Sigmoid colon (tissue), 7 donors: ENCODE measurements around the gene DCUN1D1. TPM values are rescaled to one million over a fixed set of nuclear protein-coding genes. Genes with fewer than 3 reads are reported as not detected.

Experiments
- DNase-seq: peaks from one replicate; pipeline ENCODE4 v3.0.0-alpha.2; 2019
- H3K27ac ChIP-seq, 4 donors: fragments of 200-600 bp; sonication (generic); one replicate each; pipeline ENCODE4 v1.5.1; 2016 to 2019; ENCODE audit warnings: mild to moderate bottlenecking in 1 of 4
- H3K27me3 ChIP-seq, 3 donors: fragments of 200-600 bp; sonication (generic); one replicate each; pipeline ENCODE4 v1.5.1; 2019; ENCODE audit warnings: mild to moderate bottlenecking in 1 of 3
- H3K36me3 ChIP-seq, 4 donors: fragments of 200-600 bp; sonication (generic); one replicate each; pipeline ENCODE4 v1.5.1; 2016 to 2019
- H3K4me1 ChIP-seq, 4 donors: fragments of 200-600 bp; sonication (generic); one replicate each; pipeline ENCODE4 v1.5.1; 2017 to 2019
- H3K4me3 ChIP-seq, 4 donors: fragments of 200-600 bp; sonication (generic); one replicate each; pipeline ENCODE4 v1.5.1; 2017 to 2019; ENCODE audit warnings: mild to moderate bottlenecking in 2 of 4, moderate library complexity in 1 of 4
- H3K9me3 ChIP-seq, 4 donors: fragments of 200-600 bp in 3 of 4; sonication (generic) in 3 of 4; one replicate each; pipeline versions ENCODE4 v1.5.1 to v1.6.1; 2013 to 2019
- CTCF ChIP-seq, 4 experiments: fragments of 450-650 bp in 3 of 4; fragments of 200-600 bp in 1 of 4; IDR thresholded peaks; one replicate each; pipeline ENCODE4 v1.5.1; 2016 to 2019; ENCODE audit warnings: antibody characterized with exemption in 4 of 4, mild to moderate bottlenecking in 3 of 4, moderate library complexity in 2 of 4
- EP300 ChIP-seq, 4 donors: sonication (generic); formaldehyde crosslinking; IDR thresholded peaks; one replicate each; pipeline ENCODE4 v1.6.1; 2017; ENCODE audit warnings: antibody characterized with exemption in 4 of 4
- POLR2A ChIP-seq, 2 donors: fragments of 450-650 bp; IDR thresholded peaks; one replicate each; pipeline ENCODE4 v1.6.1; 2016; ENCODE audit warnings: antibody characterized with exemption in 2 of 2, mild to moderate bottlenecking in 2 of 2, moderate library complexity in 2 of 2
- POLR2AphosphoS5 ChIP-seq, 4 donors: sonication (generic); formaldehyde crosslinking; IDR thresholded peaks; one replicate each; pipeline ENCODE4 v1.6.1; 2017; ENCODE audit warnings: antibody characterized with exemption in 4 of 4
- WGBS, 2 donors: extraction: QIAGEN DNeasy Blood & Tissue Kit; methylation state at CpG; one replicate each; pipeline ENCODE4 v1.1.7; 2013; 5-methylcytosine and 5-hydroxymethylcytosine counted together
- intact Hi-C: fragments of 100-400 bp; cut with DNase I; formaldehyde crosslinking; loops from one replicate; pipeline ENCODE4 v1.15.1; 2023
- polyA plus RNA-seq, 3 donors: library from polyadenylated mRNA; stranded (reverse); fragments of 200-250 nt; gene quantifications; one replicate each; pipeline ENCODE4 v1.2.3, GENCODE V29; 2013
- total RNA-seq, 4 donors: library from RNA; depleted of rRNA; stranded (reverse); fragments of >200 nt; gene quantifications; one replicate each; pipeline ENCODE4 v1.1.0, GENCODE V29; 2016
- donor health status: healthy with polysubstance abuse.
- donor health status: Bipolar disorder and iron deficiency.
- donor health status: healthy.

DCUN1D1 gene
- total and polyA plus RNA-seq, 7 donors: 9.4 to 47.1 (median 41.0) TPM

DNA sequence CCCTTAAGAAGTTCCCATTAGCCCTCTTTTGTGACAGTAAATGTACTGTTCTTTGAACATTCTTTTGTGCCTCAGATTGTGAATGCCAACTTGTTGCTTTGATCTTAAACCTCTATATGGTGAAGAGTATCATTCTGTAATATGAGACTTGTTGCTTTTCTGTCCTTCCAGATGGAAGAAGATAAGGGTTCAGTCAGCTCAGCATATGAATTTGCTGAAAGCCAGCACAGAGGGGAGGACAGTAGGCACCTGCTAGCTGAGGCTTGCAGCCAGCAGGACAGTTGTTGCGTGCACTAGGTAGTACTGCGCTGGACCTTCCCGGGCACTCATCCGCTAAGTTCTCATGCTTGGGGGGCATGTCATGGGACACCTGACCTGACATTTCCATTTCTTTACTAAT lies 74.7 kb downstream of the DCUN1D1 start:
- no peaks in the 10 kb centered on the region for H3K9me3 ChIP-seq
- no peak overlapping the region for H3K4me3 ChIP-seq
- no peaks in the 10 kb centered on the region for H3K27me3 ChIP-seq
- TF ChIP-seq POLR2A (IDR thresholded peaks at IDR 0.05): no peak
- TF ChIP-seq POLR2AphosphoS5 (IDR thresholded peaks at IDR 0.05): no peak
- TF ChIP-seq EP300 (IDR thresholded peaks at IDR 0.05): no peak
- TF ChIP-seq CTCF (IDR thresholded peaks at IDR 0.05): no peak
- H3K36me3 ChIP-seq: peaks cover 0 to 47% (median 0%) of the 10 kb centered on the region in 4 donors
- H3K27ac ChIP-seq: no peak overlapping the region
- intact Hi-C loops: no loop called here
- WGBS, 2 donors: 96 to 98% methylated on average over 4 of the region's 4 CpGs
- H3K4me1 ChIP-seq: no peaks in the 10 kb centered on the region
- DNase-seq: no peak

DNA sequence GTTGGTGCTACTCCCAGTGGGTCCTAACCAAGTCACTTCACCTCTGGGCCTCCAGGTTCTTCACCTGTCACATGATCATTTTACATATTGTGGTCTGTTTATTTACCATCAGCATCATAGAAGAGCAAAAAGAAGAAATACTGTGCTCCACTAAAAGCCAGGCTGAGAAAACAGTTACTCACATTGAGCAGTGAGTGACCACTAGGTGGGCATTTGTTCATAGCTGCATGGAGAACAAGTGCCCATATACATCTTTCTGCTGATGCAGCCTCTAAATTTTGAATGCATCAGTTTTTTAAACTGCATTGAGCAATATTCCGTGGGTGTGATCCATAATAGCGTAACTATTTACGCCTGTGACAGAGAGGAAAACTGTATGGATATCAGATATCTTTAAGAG lies 76.2 kb downstream of the DCUN1D1 start:
- Histone ChIP-seq H3K4me3 (no peak overlapping the region), H3K4me1 (no peaks in the 10 kb centered on the region), H3K36me3 (peaks cover 0 to 55% (median under 1%) of the 10 kb centered on the region in 4 donors), H3K9me3 (no peaks in the 10 kb centered on the region), H3K27me3 (no peaks in the 10 kb centered on the region), H3K27ac (no peak overlapping the region)
- 93 to 94% methylated on average over 3 of the region's 3 CpGs for WGBS, 2 donors
- intact Hi-C loops: no loop called here
- no peak for TF ChIP-seq POLR2AphosphoS5 (IDR thresholded peaks at IDR 0.05)
- no peak for TF ChIP-seq EP300 (IDR thresholded peaks at IDR 0.05)
- no peak for TF ChIP-seq CTCF (IDR thresholded peaks at IDR 0.05)
- TF ChIP-seq POLR2A (IDR thresholded peaks at IDR 0.05): no peak
- no peak for DNase-seq

DNA sequence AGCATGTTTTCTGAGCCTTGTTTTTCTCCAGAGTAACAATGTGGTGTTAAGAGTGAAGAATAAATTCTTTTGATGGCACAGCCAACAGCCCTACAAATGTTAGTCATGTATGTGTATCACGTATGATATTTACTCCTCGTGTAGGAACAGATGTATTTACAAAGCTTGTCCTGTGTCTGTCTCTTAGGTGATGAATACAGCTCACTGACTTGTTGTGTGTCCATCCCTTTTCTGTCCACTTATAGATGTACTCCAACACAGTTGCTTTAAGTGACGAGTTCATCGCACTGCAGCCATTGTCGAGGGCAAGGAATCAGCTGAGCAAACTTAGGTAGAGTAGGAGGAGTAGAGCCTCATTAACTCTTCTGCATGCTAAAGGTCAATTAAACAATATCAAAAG lies 78.1 kb downstream of the DCUN1D1 start:
- Histone ChIP-seq H3K4me1 (no peaks in the 10 kb centered on the region), H3K4me3 (no peak overlapping the region), H3K27me3 (no peaks in the 10 kb centered on the region), H3K27ac (no peak overlapping the region), H3K36me3 (peaks cover 0 to 66% (median 4%) of the 10 kb centered on the region in 4 donors), H3K9me3 (no peaks in the 10 kb centered on the region)
- DNase-seq: no peak
- TF ChIP-seq POLR2AphosphoS5 (IDR thresholded peaks at IDR 0.05): no peak
- TF ChIP-seq POLR2A (IDR thresholded peaks at IDR 0.05): no peak
- TF ChIP-seq CTCF (IDR thresholded peaks at IDR 0.05): no peak
- TF ChIP-seq EP300 (IDR thresholded peaks at IDR 0.05): no peak
- 79 to 90% methylated on average over 5 of the region's 5 CpGs for WGBS, 2 donors
- intact Hi-C loops: no loop called here

DNA sequence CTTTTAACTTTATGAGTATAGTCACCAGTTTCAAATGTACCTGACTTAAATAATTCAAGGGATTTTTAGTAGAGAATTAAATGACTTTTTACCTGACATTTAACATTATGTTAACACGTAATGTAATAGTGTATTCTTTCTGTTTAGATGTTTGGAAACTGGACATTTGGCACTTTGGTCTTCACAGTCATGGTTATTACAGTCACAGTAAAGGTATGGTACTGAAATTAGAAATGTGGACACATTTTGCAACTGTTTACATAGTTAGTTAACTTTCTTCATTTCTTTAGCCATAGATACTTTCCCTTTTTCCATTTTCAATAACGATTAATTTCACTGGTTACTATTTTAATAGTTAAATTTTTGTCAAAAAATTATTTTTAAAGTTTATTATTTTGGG lies 83.8 kb downstream of the DCUN1D1 start:
- Histone ChIP-seq H3K27me3 (no peaks in the 10 kb centered on the region), H3K36me3 (peaks cover 0 to 48% (median 9%) of the 10 kb centered on the region in 4 donors), H3K27ac (no peak overlapping the region), H3K4me1 (no peaks in the 10 kb centered on the region), H3K4me3 (no peak overlapping the region), H3K9me3 (no peaks in the 10 kb centered on the region)
- no peak for DNase-seq
- TF ChIP-seq CTCF (IDR thresholded peaks at IDR 0.05) (no peak), POLR2A (IDR thresholded peaks at IDR 0.05) (no peak), POLR2AphosphoS5 (IDR thresholded peaks at IDR 0.05) (no peak), EP300 (IDR thresholded peaks at IDR 0.05) (no peak)
- whole genome bisulfite sequencing, 2 donors: 93 to 96% methylated on average over 2 of the region's 2 CpGs
- intact Hi-C loops: no loop called here

GRCh38 chr3:182895513-182896112 lies 84.7 kb downstream of the DCUN1D1 start:
- peaks cover 0 to 53% (median 12%) of the 10 kb centered on the region in 4 donors for H3K36me3 ChIP-seq
- no peaks in the 10 kb centered on the region for H3K9me3 ChIP-seq
- H3K27me3 ChIP-seq: no peaks in the 10 kb centered on the region
- no peak for TF ChIP-seq CTCF (IDR thresholded peaks at IDR 0.05)
- TF ChIP-seq POLR2AphosphoS5 (IDR thresholded peaks at IDR 0.05): no peak
- TF ChIP-seq POLR2A (IDR thresholded peaks at IDR 0.05): no peak
- no peak for TF ChIP-seq EP300 (IDR thresholded peaks at IDR 0.05)
- DNase-seq: no peak
- intact Hi-C loops: no loop called here
- no peaks in the 10 kb centered on the region for H3K4me1 ChIP-seq
- 50 to 66% methylated on average over 8 of the region's 8 CpGs for WGBS, 2 donors
- no peak overlapping the region for H3K27ac ChIP-seq
- no peak overlapping the region for H3K4me3 ChIP-seq
